IMR-90 (cell line): ENCODE data around the gene SMCHD1.

Experiments
- BHLHE40 ChIP-seq: fragments of 150-350 bp; IDR thresholded peaks from 2 replicates; pipeline ENCODE4 v1.6.1; 2016; ENCODE audit warnings: mild to moderate bottlenecking, low read depth, low read length
- CHD1 ChIP-seq: IDR thresholded peaks from 2 replicates; pipeline ENCODE4 v1.6.1; 2012; ENCODE audit warnings: low read depth, low read length, improper control_type of control experiment
- CTCF ChIP-seq: conservative IDR thresholded peaks from 2 replicates; pipeline ENCODE4 v1.5.1; 2012; ENCODE audit warnings: mild to moderate bottlenecking, low read depth, low read length, improper control_type of control experiment
- MAFK ChIP-seq: IDR thresholded peaks from 2 replicates; pipeline ENCODE4 v1.6.1; 2012; ENCODE audit warnings: low read depth, low read length, improper control_type of control experiment
- POLR2A ChIP-seq: IDR thresholded peaks from 2 replicates; pipeline ENCODE4 v1.6.1; 2012; ENCODE audit warnings: mild to moderate bottlenecking, low read depth, low read length
- RAD21 ChIP-seq: IDR thresholded peaks from 2 replicates; pipeline ENCODE4 v1.6.1; 2012; ENCODE audit warnings: low read length, improper control_type of control experiment
- RCOR1 ChIP-seq: IDR thresholded peaks from 2 replicates; pipeline ENCODE4 v1.6.1; 2012; ENCODE audit warnings: mild to moderate bottlenecking, low read length, improper control_type of control experiment; ENCODE audit not compliant: insufficient replicate concordance
- SMC3 ChIP-seq: fragments of 150-350 bp; IDR thresholded peaks from 2 replicates; pipeline ENCODE4 v1.6.1; 2016; ENCODE audit warnings: low read depth, mild to moderate bottlenecking, antibody characterized with exemption, low read length, moderate library complexity
- TF ChIP-seq, protein P1 (sequence below): fragments of 150-350 bp; IDR thresholded peaks from 2 replicates; pipeline ENCODE4 v1.6.1; 2017; ENCODE audit warnings: mild to moderate bottlenecking, antibody characterized with exemption, low read length, low read depth

DNA sequence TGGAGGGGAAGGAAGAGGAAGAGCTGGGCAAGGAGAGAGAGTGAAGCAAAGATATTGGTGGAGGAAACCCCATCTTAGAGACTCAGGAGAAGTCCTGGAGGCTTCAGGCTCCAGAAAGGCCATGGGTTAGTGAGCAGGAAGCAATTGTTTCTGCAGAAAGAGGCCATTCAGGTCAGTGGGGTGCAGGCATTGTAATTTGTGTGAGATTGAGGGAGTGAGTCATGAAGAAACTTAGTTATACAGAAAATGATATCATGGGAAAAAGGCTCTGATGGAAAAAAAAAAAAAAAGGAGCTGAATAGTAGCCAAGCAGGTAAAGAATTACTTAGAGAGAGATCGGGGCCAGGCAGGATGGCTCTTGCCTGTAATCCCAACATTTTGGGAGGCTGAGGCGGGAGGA, 195.3 kb downstream of the SMCHD1 start:
- TF ChIP-seq POLR2A = no peak
- no peak for TF ChIP-seq BHLHE40
- no peak for TF ChIP-seq RCOR1
- TF ChIP-seq CHD1 = no peak
- TF ChIP-seq CTCF = no peak
- TF ChIP-seq SMC3 = no peak
- TF ChIP-seq, protein P1, sequence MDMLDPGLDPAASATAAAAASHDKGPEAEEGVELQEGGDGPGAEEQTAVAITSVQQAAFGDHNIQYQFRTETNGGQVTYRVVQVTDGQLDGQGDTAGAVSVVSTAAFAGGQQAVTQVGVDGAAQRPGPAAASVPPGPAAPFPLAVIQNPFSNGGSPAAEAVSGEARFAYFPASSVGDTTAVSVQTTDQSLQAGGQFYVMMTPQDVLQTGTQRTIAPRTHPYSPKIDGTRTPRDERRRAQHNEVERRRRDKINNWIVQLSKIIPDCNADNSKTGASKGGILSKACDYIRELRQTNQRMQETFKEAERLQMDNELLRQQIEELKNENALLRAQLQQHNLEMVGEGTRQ = no peak
- no peak for TF ChIP-seq RAD21
- TF ChIP-seq MAFK = no peak
